Umbilical cord (tissue), 2 donors: ENCODE results near the gene RHOT1. TPM values are rescaled to one million over a fixed set of nuclear protein-coding genes. Genes with fewer than 3 reads are reported as not detected.

Source experiments
- DNase-seq: peaks from one replicate; pipeline ENCODE4 v3.0.0-alpha.2; 2015; ENCODE audit warnings: low spot score
- total RNA-seq: library from RNA; depleted of rRNA; stranded (reverse); fragments of >200 nt; gene quantifications from one replicate; pipeline ENCODE4 v1.2.3, GENCODE V29; 2014; ENCODE audit warnings: low replicate concordance; ENCODE audit not compliant: insufficient read depth

Gene RHOT1
- total RNA-seq, 1 donor from 2014 or later, result 78.0 TPM

GRCh38 chr17:32268734-32269288 is 126.5 kb downstream of the RHOT1 start:
- no peak for DNase-seq

- no peak for DNase-seq
Observed at GRCh38 chr17:32269377-32269776, 127.1 kb downstream of the RHOT1 start.

- DNase-seq, result no peak
Observed at GRCh38 chr17:32271844-32272243, 129.5 kb downstream of the RHOT1 start.

- no peak for DNase-seq
Observed at GRCh38 chr17:32274101-32274500, 131.8 kb downstream of the RHOT1 start.

GRCh38 chr17:32274643-32275042 is 132.3 kb downstream of the RHOT1 start:
- no peak for DNase-seq

Other genes starting within 250 kb of the RHOT1 start
- 36.6 TPM for gene UTP6, start 240.8 kb upstream of the RHOT1 start, total RNA-seq
- 21.7 TPM for gene SUZ12, start 205.5 kb upstream of the RHOT1 start, total RNA-seq
- 24.6 TPM for gene LRRC37B, start 135.1 kb upstream of the RHOT1 start, total RNA-seq
- gene RHBDL3, start 123.3 kb downstream of the RHOT1 start, total RNA-seq, result not detected
- 10.4 TPM for gene C17orf75, start 199.7 kb downstream of the RHOT1 start, total RNA-seq
- 76.1 TPM for gene ZNF207, start 207.7 kb downstream of the RHOT1 start, total RNA-seq